Stimulated activated naive CD8-positive, alpha-beta T cell treated with anti-CD3 and anti-CD28 coated beads, Interleukin-15, Interleukin-2, amounts not matched to agents 100 ng/mL and 50 ng/mL, for 24 hours (primary cell): ENCODE measurements around the gene LMX1B.
A peak's percentile ranks its signal among the peaks of the same experiment; 100 is the strongest.

Experiments used
- H3K27ac Mint-ChIP-seq: one replicate; pipeline ENCODE4 v1.8.0; 2021; ENCODE audit warnings: mild to moderate bottlenecking, mixed read lengths
- H3K27me3 Mint-ChIP-seq: one replicate; pipeline ENCODE4 v1.8.0; 2021; ENCODE audit warnings: mixed read lengths
- H3K36me3 Mint-ChIP-seq: one replicate; pipeline ENCODE4 v1.8.0; 2021; ENCODE audit warnings: low read depth, mixed read lengths
- H3K4me1 Mint-ChIP-seq: one replicate; pipeline ENCODE4 v1.8.0; 2021; ENCODE audit warnings: low read depth, mixed read lengths
- H3K4me3 Mint-ChIP-seq: one replicate; pipeline ENCODE4 v1.8.0; 2021; ENCODE audit warnings: mild to moderate bottlenecking, mixed read lengths
- H3K9me3 Mint-ChIP-seq: one replicate; pipeline ENCODE4 v1.8.0; 2021; ENCODE audit warnings: mixed read lengths

Gene LMX1B

GRCh38 chr9:126743041-126743440 lies 129.3 kb downstream of the LMX1B start:
- Mint-ChIP-seq H3K9me3 (no peaks in the 10 kb centered on the region), H3K4me1 (peaks cover 27% of the 10 kb centered on the region), H3K27me3 (no peaks in the 10 kb centered on the region), H3K4me3 (no peak overlapping the region), H3K36me3 (no peaks in the 10 kb centered on the region), H3K27ac (no peak overlapping the region)

DNA sequence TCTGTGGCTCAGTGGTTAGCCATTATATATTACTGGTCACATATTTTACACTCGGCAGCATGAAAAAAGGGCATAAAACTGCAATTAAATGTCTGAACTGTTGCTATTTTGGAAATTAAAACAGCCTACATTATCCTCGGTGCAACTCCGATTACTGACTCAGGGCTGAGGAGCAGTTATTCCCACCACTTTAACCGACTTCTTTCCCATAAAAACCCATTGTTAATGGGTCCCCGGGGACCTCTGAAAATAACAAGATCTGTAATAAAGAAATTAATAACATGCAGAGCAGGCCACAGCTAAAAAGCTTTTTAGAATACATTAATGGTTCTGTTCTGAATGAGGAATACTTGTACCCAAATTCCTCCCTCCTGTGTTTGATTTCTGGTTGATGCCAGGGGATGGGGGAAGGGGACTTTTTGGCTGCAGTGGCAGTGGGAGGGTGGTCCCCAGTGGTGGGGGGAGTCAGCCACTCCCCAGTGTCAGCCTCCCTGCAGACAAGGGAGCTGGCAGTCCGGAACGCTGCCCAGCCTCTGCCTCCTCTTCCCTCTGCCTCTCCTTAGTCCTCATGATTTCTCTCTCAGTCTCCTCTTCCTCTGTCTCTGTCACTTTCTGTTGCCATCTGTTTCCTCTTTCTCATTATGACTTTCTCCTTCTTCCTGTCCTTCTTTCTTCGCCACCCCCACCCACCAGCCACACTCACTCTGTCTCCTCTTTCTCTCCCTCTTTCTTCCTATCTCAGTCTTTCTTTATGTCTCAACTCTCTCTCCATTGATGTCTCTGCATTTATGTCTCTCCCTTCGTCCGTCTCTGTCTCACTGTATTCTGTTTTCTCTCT lies 132.1 kb downstream of the LMX1B start:
- peak overlapping the region; percentile 74 for H3K27ac Mint-ChIP-seq
- H3K4me3 Mint-ChIP-seq = peak overlapping the region; percentile 48
- no peaks in the 10 kb centered on the region for H3K27me3 Mint-ChIP-seq

More for the DNA sequence above, 132.1 kb downstream of the LMX1B start:
- H3K4me1 Mint-ChIP-seq = peaks cover 35% of the 10 kb centered on the region
- no peaks in the 10 kb centered on the region for H3K9me3 Mint-ChIP-seq
- H3K36me3 Mint-ChIP-seq = no peaks in the 10 kb centered on the region
